Heart left ventricle (tissue), 16 donors: ENCODE measurements around the gene DSCAM. TPM values are rescaled to one million over a fixed set of nuclear protein-coding genes. Genes with fewer than 3 reads are reported as not detected.
A peak's percentile ranks its signal among the peaks of the same experiment; 100 is the strongest.
"Not testable (repeated sequence)": the region's sequence is repeated elsewhere in the genome, so short reads cannot be mapped to it uniquely, and the experiment has no call there.

Source experiments
- ATAC-seq, 4 donors: fragments of 200-7000 bp; cut with Tn5 transposase; one replicate each; pipeline ENCODE4 v1.9.1; 2020 to 2022; ENCODE audit warnings: moderate library complexity in 4 of 4, mild to moderate bottlenecking in 3 of 4, moderate number of reproducible peaks in 1 of 4
- DNase-seq, 5 donors: peaks; one replicate each; pipeline ENCODE4 v3.0.0-alpha.2; 2020
- H3K27ac ChIP-seq, 12 donors: fragments of 200-600 bp; sonication (generic) in 4 of 12; one replicate each; pipeline versions ENCODE4 v1.5.0 to v1.8.0; 2016 to 2022; ENCODE audit warnings: mild to moderate bottlenecking in 2 of 12
- H3K27me3 ChIP-seq, 9 donors: fragments of 200-600 bp; sonication (generic) in 2 of 9; one replicate each; pipeline versions ENCODE4 v1.5.1 to v1.8.0; 2016 to 2022; ENCODE audit warnings: mild to moderate bottlenecking in 3 of 9
- H3K36me3 ChIP-seq, 9 donors: fragments of 200-600 bp; sonication (generic) in 2 of 9; one replicate each; pipeline versions ENCODE4 v1.5.0 to v1.8.0; 2018 to 2022; ENCODE audit warnings: mild to moderate bottlenecking in 2 of 9
- H3K4me1 ChIP-seq, 12 donors: fragments of 200-600 bp; sonication (generic) in 4 of 12; one replicate each; pipeline versions ENCODE4 v1.5.0 to v1.8.0; 2016 to 2022; ENCODE audit warnings: mild to moderate bottlenecking in 3 of 12
- H3K4me3 ChIP-seq, 12 donors: fragments of 200-600 bp; sonication (generic) in 4 of 12; one replicate each; pipeline versions ENCODE4 v1.5.0 to v1.8.0; 2017 to 2022; ENCODE audit warnings: mild to moderate bottlenecking in 9 of 12, moderate library complexity in 4 of 12
- H3K9me3 ChIP-seq, 12 donors: fragments of 200-600 bp; sonication (generic) in 4 of 12; one replicate each; pipeline versions ENCODE4 v1.5.0 to v1.8.0; 2016 to 2022; ENCODE audit warnings: mild to moderate bottlenecking in 1 of 12
- POLR2A ChIP-seq, 2 donors: fragments of 450-650 bp; IDR thresholded peaks; one replicate each; pipeline ENCODE4 v1.6.1; 2017; ENCODE audit warnings: antibody characterized with exemption in 2 of 2, mild to moderate bottlenecking in 2 of 2, moderate library complexity in 2 of 2
- WGBS, 4 donors: extraction: QIAGEN DNeasy Blood & Tissue Kit in 2 of 4; methylation state at CpG; one replicate each; pipeline versions ENCODE4 v1.1.5 to v1.1.7; 2013 to 2018; 5-methylcytosine and 5-hydroxymethylcytosine counted together
- intact Hi-C, 10 donors: fragments of 100-400 bp; cut with DNase I; formaldehyde crosslinking; loops; one replicate each; pipeline versions ENCODE4 v1.11.1 to v1.14.2; 2022
- polyA plus RNA-seq, 2 donors: library from polyadenylated mRNA; stranded (reverse); fragments of 200-250 nt; gene quantifications; one replicate each; pipeline ENCODE4 v1.2.3, GENCODE V29; 2013
- total RNA-seq, 9 donors: library from RNA; depleted of rRNA in 2 of 9; stranded (reverse); fragments of >200 nt in 2 of 9; fragmentation: NEBNext Ultra II Directional in 3 of 9; extraction: Animal tissue kit (Norgen Biotek cat#: 25700) in 3 of 9; gene quantifications; one replicate each; pipeline versions ENCODE4 v1.1.0 to v1.2.4, GENCODE V29; 2016 to 2023
- TF ChIP-seq, protein P1 (sequence below), 12 donors: fragments of 200-600 bp; sonication (generic) in 4 of 12; IDR thresholded peaks; one replicate each; pipeline versions ENCODE4 v1.5.0 to v1.8.0; 2018 to 2022; ENCODE audit warnings: antibody characterized with exemption in 12 of 12, mild to moderate bottlenecking in 5 of 12
- donor health status: ischemic (EF 13 %, LVEDD 7.1; RV severe dilation, severe dysfunction).
- donor health status: healthy with polysubstance abuse.
- donor health status: DM: no; HTN: yes; CAD: no.
- donor health status: DM: no; HTN: no; CAD: no.
- donor health status: ischemic (EF 25% LVEDD 6.9; RV normal size, moderate dysfunction).
- donor health status: ischemic (EF 25% LVEDD 5.7; RV mildly dilated, moderate dysfunction).
- donor health status: healthy.
- donor health status: DM: yes; HTN: yes; CAD: no.
- donor health status: ischemic (EF 35%, LVEDD 5.7; RV mildly dilated, moderate dysfunction).
- donor health status: nonischemic (EF 11% LVEDD 7.7; RV severe dilation, severe dysfunction).
- donor health status: DM: yes; HTN: yes; CAD: no.
- donor health status: PGD.
- donor health status: ischemic (EF 29% LVEDD 5.4; RV normal size, mild dysfunction).
- donor health status: nonischemic (EF 23%, LVEDD 6.1; RV moderate dilation, normal function).

DSCAM gene
- total and polyA plus RNA-seq, 11 donors = 0.03 TPM; not detected in 10

DNA sequence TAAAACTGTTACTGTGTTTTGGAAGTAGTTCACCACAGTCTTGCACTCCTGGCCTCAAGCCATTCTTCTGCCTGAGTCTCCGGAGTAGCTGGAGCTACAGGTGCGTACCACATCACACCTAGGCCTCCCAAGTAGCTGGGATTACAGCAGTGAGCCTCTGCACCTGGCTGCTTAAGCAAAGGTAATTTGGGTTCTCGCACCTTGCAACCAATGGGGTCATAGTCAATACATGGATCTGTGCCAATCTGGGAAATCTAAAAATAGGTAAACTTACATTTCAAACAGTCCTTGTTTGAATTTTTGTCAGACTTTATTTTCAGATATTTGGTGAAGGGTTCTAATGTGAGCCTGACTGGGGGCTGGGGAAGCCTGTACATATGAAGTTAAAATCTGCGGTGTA lies 513.2 kb downstream of the DSCAM start:
- no peak for DNase-seq
- intact Hi-C loops = loop anchor here in 1 of 10 donors (5.0 kb wide), 1 partner anchor 166 kb away; no protein-coding TSS in a partner anchor
- 88 to 94% (median 92%) methylated on average over 4 of the region's 4 CpGs for WGBS, 4 donors

DNA sequence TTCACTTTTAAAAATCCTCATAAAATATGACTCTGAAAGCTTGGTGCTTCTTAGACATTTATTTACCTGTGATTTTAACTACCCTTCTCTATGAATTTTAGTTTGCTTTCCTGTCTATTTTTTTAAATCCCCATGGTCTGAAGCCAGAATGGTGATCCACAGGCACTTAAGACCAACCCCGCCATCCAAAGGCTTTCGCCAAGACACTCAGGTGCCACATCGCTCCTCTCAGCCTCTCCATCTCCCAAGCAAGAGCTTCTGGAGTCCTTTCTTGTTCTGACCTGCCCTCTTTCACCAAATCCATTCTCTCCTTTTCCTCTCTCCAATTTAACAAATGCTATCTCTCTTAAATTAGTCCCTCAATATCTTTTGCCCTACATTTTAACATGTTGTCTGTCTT lies 515.2 kb downstream of the DSCAM start:
- Histone ChIP-seq H3K36me3 (no peaks in the 10 kb centered on the region), H3K4me3 (no peak overlapping the region), H3K27ac (peak overlapping the region in 1 of 12 donors; percentile 9), H3K27me3 (no peaks in the 10 kb centered on the region), H3K4me1 (peaks cover 0 to 6% (median 0%) of the 10 kb centered on the region in 12 donors), H3K9me3 (peaks cover 0 to 14% (median 0%) of the 10 kb centered on the region in 12 donors)
- no peak for TF ChIP-seq POLR2A (IDR thresholded peaks at IDR 0.05)
- TF ChIP-seq, protein P1, sequence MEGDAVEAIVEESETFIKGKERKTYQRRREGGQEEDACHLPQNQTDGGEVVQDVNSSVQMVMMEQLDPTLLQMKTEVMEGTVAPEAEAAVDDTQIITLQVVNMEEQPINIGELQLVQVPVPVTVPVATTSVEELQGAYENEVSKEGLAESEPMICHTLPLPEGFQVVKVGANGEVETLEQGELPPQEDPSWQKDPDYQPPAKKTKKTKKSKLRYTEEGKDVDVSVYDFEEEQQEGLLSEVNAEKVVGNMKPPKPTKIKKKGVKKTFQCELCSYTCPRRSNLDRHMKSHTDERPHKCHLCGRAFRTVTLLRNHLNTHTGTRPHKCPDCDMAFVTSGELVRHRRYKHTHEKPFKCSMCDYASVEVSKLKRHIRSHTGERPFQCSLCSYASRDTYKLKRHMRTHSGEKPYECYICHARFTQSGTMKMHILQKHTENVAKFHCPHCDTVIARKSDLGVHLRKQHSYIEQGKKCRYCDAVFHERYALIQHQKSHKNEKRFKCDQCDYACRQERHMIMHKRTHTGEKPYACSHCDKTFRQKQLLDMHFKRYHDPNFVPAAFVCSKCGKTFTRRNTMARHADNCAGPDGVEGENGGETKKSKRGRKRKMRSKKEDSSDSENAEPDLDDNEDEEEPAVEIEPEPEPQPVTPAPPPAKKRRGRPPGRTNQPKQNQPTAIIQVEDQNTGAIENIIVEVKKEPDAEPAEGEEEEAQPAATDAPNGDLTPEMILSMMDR (IDR thresholded peaks at IDR 0.05) = no peak
- no peak for DNase-seq
- intact Hi-C loops = loop anchor here in 1 of 10 donors (5.0 kb wide), 1 partner anchor 165 kb away; no protein-coding TSS in a partner anchor
- 92 to 96% (median 94%) methylated on average over 3 of the region's 3 CpGs for WGBS, 4 donors
- ATAC-seq = no peak

More for the DNA sequence above, 513.2 kb downstream of the DSCAM start:
- Histone ChIP-seq H3K27ac (no peak overlapping the region), H3K9me3 (no peaks in the 10 kb centered on the region), H3K27me3 (peaks cover 0 to 2% (median 0%) of the 10 kb centered on the region in 9 donors), H3K36me3 (no peaks in the 10 kb centered on the region), H3K4me3 (no peak overlapping the region), H3K4me1 (peaks cover 0 to 6% (median 0%) of the 10 kb centered on the region in 12 donors)
- no peak for TF ChIP-seq POLR2A (IDR thresholded peaks at IDR 0.05)
- TF ChIP-seq, protein P1 (IDR thresholded peaks at IDR 0.05) = no peak
- ATAC-seq = no peak

DNA sequence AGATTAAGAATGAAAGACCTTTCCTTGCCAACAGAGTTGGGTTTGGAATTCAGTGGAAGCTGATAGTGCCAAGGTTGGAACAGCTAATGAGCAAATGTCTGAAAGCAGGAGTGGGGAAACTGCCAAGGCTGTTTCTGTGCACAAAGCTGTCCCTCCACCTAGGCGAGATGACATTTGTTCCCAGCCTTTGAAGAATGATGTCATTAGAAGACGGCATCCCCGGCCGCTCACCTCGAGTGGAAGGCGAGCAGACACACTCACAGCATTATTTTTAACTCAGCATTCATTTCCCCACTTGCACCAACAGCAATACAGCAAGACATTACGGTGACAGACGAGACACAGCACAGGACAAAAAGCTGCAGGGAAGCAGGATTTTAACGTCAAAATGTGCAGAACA lies 515.8 kb downstream of the DSCAM start:
- H3K4me1 ChIP-seq = peaks cover 0 to 6% (median 0%) of the 10 kb centered on the region in 12 donors
- H3K27ac ChIP-seq = peak overlapping the region in 1 of 12 donors; percentile 9
- peaks cover 0 to 14% (median 0%) of the 10 kb centered on the region in 12 donors for H3K9me3 ChIP-seq
- no peak overlapping the region for H3K4me3 ChIP-seq
- H3K36me3 ChIP-seq = no peaks in the 10 kb centered on the region
- intact Hi-C loops = loop anchor here in 1 of 10 donors (5.0 kb wide), 1 partner anchor 164 kb away; no protein-coding TSS in a partner anchor
- TF ChIP-seq, protein P1 (IDR thresholded peaks at IDR 0.05) = no peak
- no peak for TF ChIP-seq POLR2A (IDR thresholded peaks at IDR 0.05)
- ATAC-seq = peak; percentile 50 to 93 (median 74)
- peak in 3 of 5 donors; percentile 16 to 57 (median 30) for DNase-seq
- no peaks in the 10 kb centered on the region for H3K27me3 ChIP-seq
- WGBS, 4 donors = 9 to 19% (median 17%) methylated on average over 9 of the region's 9 CpGs

DNA sequence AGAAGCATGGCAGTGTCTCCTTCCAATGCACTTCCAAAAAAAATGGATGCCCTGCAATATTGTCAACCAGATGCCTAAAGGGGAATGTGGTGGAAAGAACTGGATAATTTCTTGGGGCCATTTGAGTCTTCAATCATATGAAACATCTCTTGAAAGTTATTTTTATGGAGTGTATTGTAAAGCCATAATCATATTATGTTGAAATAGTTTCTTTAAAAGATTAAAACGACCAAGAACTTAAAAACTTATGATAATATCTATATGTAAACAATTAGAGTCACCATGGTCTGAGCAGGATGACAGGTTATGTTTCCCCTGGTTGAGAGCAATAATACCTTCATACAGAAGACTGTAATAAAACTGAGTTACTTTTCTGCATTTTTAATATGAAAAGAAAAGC lies 522.6 kb downstream of the DSCAM start:
- intact Hi-C loops = no loop called here
- WGBS, 4 donors = 40 to 48% (median 45%) methylated on average over 1 of the region's 1 CpG
- no peak for DNase-seq
- no peak for ATAC-seq
- Histone ChIP-seq H3K36me3 (no peaks in the 10 kb centered on the region), H3K9me3 (peaks cover 0 to 14% (median 0%) of the 10 kb centered on the region in 12 donors), H3K4me3 (no peak overlapping the region), H3K27me3 (no peaks in the 10 kb centered on the region), H3K27ac (no peak overlapping the region), H3K4me1 (no peaks in the 10 kb centered on the region)
- TF ChIP-seq, protein P1 (IDR thresholded peaks at IDR 0.05) = no peak
- no peak for TF ChIP-seq POLR2A (IDR thresholded peaks at IDR 0.05)

DNA sequence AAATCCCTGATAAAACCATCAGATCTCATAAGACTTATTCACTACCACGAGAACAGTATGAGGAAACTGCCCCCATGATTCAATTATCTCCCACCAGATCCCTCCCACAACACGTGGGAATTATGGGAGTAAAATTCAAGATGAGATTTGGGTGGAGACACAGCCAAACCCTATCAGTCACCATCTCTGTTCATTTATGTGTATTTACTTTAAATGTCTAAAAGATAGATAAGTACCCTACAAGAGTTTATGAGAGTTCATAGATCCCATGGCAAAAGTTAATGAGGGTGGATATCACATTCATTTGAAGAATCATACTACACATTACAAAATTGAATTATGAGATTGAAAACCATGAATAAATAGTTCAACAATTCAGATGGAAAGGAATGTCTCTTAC lies 526.2 kb downstream of the DSCAM start:
- ATAC-seq, DNase-seq, H3K36me3 ChIP-seq, H3K4me3 ChIP-seq, H3K27ac ChIP-seq, intact Hi-C loops, H3K27me3 ChIP-seq, H3K4me1 ChIP-seq, H3K9me3 ChIP-seq: not testable (repeated sequence)
- 47 to 63% (median 57%) methylated on average over 2 of the region's 2 CpGs for WGBS, 4 donors
